Neural progenitor cell (in vitro differentiated cells): ENCODE measurements around the gene IGFBP1. TPM values are rescaled to one million over a fixed set of nuclear protein-coding genes. Genes with fewer than 3 reads are reported as not detected.

Source experiments
- DNase-seq: peaks from one replicate; pipeline ENCODE4 v3.0.0-alpha.2; 2016; ENCODE audit warnings: low spot score
- H2AFZ ChIP-seq: fragments of 200-600 bp; sonication (generic); replicated peaks from 2 replicates; pipeline ENCODE4 v1.6.1; 2016; ENCODE audit warnings: antibody characterized with exemption
- H3F3A ChIP-seq: fragments of 200-600 bp; sonication (generic); 2 replicates; pipeline ENCODE4 v1.6.1; 2016; ENCODE audit warnings: antibody characterized with exemption, low read depth
- H3K27ac ChIP-seq: fragments of 200-600 bp; sonication (generic); 2 replicates; pipeline ENCODE4 v1.5.1; 2016; ENCODE audit warnings: mild to moderate bottlenecking
- H3K27me3 ChIP-seq: fragments of 200-600 bp; sonication (generic); 2 replicates; pipeline ENCODE4 v1.6.1; 2016; ENCODE audit warnings: mild to moderate bottlenecking, moderate library complexity
- H3K36me3 ChIP-seq: fragments of 200-600 bp; sonication (generic); 2 replicates; pipeline ENCODE4 v1.5.1; 2016
- H3K4me1 ChIP-seq: fragments of 200-600 bp; sonication (generic); 2 replicates; pipeline ENCODE4 v1.6.1; 2016; ENCODE audit warnings: mixed run types
- H3K4me2 ChIP-seq: fragments of 200-600 bp; sonication (generic); 2 replicates; pipeline ENCODE4 v1.6.1; 2016
- H3K4me3 ChIP-seq: fragments of 200-600 bp; sonication (generic); 2 replicates; pipeline ENCODE4 v1.5.1; 2016
- H3K79me2 ChIP-seq: fragments of 200-600 bp; sonication (generic); 2 replicates; pipeline ENCODE4 v1.6.1; 2016; ENCODE audit warnings: low read depth
- H3K9ac ChIP-seq: fragments of 200-600 bp; sonication (generic); 2 replicates; pipeline ENCODE4 v1.6.1; 2016
- H3K9me3 ChIP-seq: fragments of 200-600 bp; sonication (generic); 2 replicates; pipeline ENCODE4 v1.5.1; 2016; ENCODE audit warnings: low read depth
- H4K20me1 ChIP-seq: fragments of 200-600 bp; sonication (generic); 2 replicates; pipeline ENCODE4 v1.6.1; 2016; ENCODE audit warnings: low read depth
- H3K27ac Mint-ChIP-seq: 3 replicates; pipeline ENCODE4 v1.8.0; 2021; ENCODE audit warnings: mixed read lengths
- H3K27me3 Mint-ChIP-seq: 2 replicates; pipeline ENCODE4 v1.8.0; 2022; ENCODE audit warnings: low read depth, mild to moderate bottlenecking, inconsistent platforms, moderate library complexity, mixed read lengths; ENCODE audit not compliant: insufficient read depth
- H3K36me3 Mint-ChIP-seq: 3 replicates; pipeline ENCODE4 v1.8.0; 2021; ENCODE audit warnings: mixed read lengths
- H3K4me1 Mint-ChIP-seq: 3 replicates; pipeline ENCODE4 v1.8.0; 2021; ENCODE audit warnings: mixed read lengths
- H3K4me3 Mint-ChIP-seq: 3 replicates; pipeline ENCODE4 v1.8.0; 2021; ENCODE audit warnings: mild to moderate bottlenecking, moderate library complexity, mixed read lengths
- H3K9me3 Mint-ChIP-seq: 3 replicates; pipeline ENCODE4 v1.8.0; 2020; ENCODE audit warnings: mixed read lengths
- EZH2 ChIP-seq: fragments of 200-600 bp; sonication (generic); IDR thresholded peaks from 2 replicates; pipeline ENCODE4 v1.6.1; 2017; ENCODE audit warnings: antibody characterized with exemption, mild to moderate bottlenecking, moderate library complexity
- EZH2phosphoT487 ChIP-seq: fragments of 200-600 bp; sonication (generic); IDR thresholded peaks from 2 replicates; pipeline ENCODE4 v1.6.1; 2017; ENCODE audit warnings: antibody characterized with exemption
- total RNA-seq: library from RNA; depleted of rRNA; stranded (reverse); fragments of >200 nt; gene quantifications from 2 replicates; pipeline ENCODE4 v1.2.3, GENCODE V29; 2015; ENCODE audit warnings: low replicate concordance
- TF ChIP-seq, protein P1 (sequence below): fragments of 200-600 bp; sonication (generic); IDR thresholded peaks from 2 replicates; pipeline ENCODE4 v1.5.1; 2017; ENCODE audit warnings: antibody characterized with exemption, mild to moderate bottlenecking

IGFBP1 gene
- total RNA-seq, 1 donor from 2014 or later, result 0.69 TPM

DNA sequence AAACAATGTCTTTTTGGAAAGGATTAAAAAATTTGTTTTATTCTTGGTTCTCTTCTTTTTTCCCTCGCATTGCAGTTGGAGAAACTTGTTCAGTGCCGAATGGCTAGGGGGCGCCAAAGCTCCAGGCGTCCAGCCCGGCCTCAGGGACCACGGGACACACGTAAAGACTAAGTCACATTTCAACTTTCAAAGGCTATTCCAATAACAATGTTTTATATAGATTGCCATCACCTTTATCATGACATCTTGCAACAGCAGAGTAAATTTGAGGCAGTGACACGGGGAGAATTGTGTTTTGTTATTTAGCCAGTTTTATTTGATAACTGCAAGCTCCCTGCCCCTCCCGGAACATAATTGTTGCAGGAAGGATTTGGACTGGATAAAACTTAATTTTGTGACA lies 35.0 kb downstream of the IGFBP1 start:
- Histone ChIP-seq H3K79me2 (no peaks in the 10 kb centered on the region), H2AFZ (no peak overlapping the region), H3F3A (peaks cover 17% of the 10 kb centered on the region), H3K27ac (no peak overlapping the region), H3K9ac (no peak overlapping the region), H3K36me3 (no peaks in the 10 kb centered on the region), H3K4me3 (peak overlapping the region; percentile 61), H3K9me3 (no peaks in the 10 kb centered on the region), H3K4me2 (peak overlapping the region; percentile 78), H3K27me3 (peaks cover 49% of the 10 kb centered on the region), H4K20me1 (peaks cover 19% of the 10 kb centered on the region), H3K4me1 (peaks cover 20% of the 10 kb centered on the region)
- Mint-ChIP-seq H3K27me3 (peaks cover 43% of the 10 kb centered on the region), H3K27ac (no peak overlapping the region), H3K36me3 (no peaks in the 10 kb centered on the region), H3K4me3 (peak overlapping the region; percentile 85), H3K9me3 (peaks cover 2% of the 10 kb centered on the region), H3K4me1 (peaks cover 24% of the 10 kb centered on the region)
- DNase-seq, result peak; percentile 87
- TF ChIP-seq EZH2 (no peak), EZH2phosphoT487 (no peak)
- TF ChIP-seq, protein P1, sequence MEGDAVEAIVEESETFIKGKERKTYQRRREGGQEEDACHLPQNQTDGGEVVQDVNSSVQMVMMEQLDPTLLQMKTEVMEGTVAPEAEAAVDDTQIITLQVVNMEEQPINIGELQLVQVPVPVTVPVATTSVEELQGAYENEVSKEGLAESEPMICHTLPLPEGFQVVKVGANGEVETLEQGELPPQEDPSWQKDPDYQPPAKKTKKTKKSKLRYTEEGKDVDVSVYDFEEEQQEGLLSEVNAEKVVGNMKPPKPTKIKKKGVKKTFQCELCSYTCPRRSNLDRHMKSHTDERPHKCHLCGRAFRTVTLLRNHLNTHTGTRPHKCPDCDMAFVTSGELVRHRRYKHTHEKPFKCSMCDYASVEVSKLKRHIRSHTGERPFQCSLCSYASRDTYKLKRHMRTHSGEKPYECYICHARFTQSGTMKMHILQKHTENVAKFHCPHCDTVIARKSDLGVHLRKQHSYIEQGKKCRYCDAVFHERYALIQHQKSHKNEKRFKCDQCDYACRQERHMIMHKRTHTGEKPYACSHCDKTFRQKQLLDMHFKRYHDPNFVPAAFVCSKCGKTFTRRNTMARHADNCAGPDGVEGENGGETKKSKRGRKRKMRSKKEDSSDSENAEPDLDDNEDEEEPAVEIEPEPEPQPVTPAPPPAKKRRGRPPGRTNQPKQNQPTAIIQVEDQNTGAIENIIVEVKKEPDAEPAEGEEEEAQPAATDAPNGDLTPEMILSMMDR, result peak; percentile 98

DNA sequence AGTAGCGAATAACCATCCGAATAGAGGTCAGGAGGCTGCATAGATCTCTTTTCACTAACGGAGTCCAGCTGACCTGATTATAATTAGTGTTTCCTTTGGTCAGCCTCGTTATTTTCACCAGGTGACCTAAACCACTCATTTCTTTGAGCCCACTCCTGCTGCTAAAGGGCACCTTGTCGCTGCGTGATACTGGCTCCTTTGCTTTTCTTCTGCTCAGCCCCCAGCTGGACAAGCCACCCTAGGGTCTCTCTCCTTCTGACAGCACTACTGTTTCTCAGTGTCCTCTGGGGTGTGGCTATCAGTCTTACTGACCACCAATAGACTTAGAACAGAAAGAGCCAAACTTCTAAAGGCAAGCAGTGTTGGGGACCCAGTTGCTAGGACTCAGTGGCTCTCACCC lies 35.5 kb downstream of the IGFBP1 start:
- Mint-ChIP-seq H3K4me1 (peaks cover 24% of the 10 kb centered on the region), H3K27me3 (peaks cover 38% of the 10 kb centered on the region), H3K36me3 (no peaks in the 10 kb centered on the region), H3K4me3 (no peak overlapping the region), H3K27ac (no peak overlapping the region), H3K9me3 (peaks cover 6% of the 10 kb centered on the region)
- Histone ChIP-seq H3K4me2 (peak overlapping the region; percentile 60), H3K4me3 (peak overlapping the region; percentile 13), H3K4me1 (peaks cover 20% of the 10 kb centered on the region), H4K20me1 (peaks cover 16% of the 10 kb centered on the region), H3K36me3 (no peaks in the 10 kb centered on the region), H3K79me2 (no peaks in the 10 kb centered on the region), H3K9me3 (no peaks in the 10 kb centered on the region), H3K9ac (no peak overlapping the region), H3F3A (peaks cover 17% of the 10 kb centered on the region), H2AFZ (no peak overlapping the region), H3K27ac (no peak overlapping the region), H3K27me3 (peaks cover 43% of the 10 kb centered on the region)
- DNase-seq, result peak; percentile 22
- TF ChIP-seq, protein P1, result no peak
- TF ChIP-seq EZH2phosphoT487 (no peak), EZH2 (no peak)

DNA sequence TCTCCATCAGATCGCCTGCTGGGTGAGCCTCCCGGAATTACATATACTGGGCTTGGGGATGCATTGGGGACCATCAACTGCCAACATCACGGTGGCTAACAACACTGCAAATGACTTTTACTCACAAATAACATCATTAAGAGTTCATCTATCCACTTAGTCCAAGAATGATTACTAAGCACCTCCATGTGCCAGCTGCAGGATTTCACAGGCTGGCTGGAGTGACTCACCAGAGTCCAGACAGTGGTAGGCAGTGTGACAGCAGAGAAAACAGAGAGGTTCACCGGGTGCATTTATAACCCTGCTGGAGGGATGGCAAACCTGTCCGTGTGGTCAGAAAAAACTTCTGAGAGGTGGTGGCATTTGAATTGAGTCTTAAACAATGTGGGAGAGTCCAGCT lies 36.0 kb downstream of the IGFBP1 start:
- Mint-ChIP-seq H3K4me1 (peaks cover 24% of the 10 kb centered on the region), H3K4me3 (no peak overlapping the region), H3K27me3 (peaks cover 33% of the 10 kb centered on the region), H3K27ac (no peak overlapping the region), H3K36me3 (no peaks in the 10 kb centered on the region), H3K9me3 (peaks cover 6% of the 10 kb centered on the region)
- H3K9me3 ChIP-seq, result no peaks in the 10 kb centered on the region
- no peak for DNase-seq
- H4K20me1 ChIP-seq, result peaks cover 11% of the 10 kb centered on the region
- no peaks in the 10 kb centered on the region for H3K36me3 ChIP-seq
- peaks cover 17% of the 10 kb centered on the region for H3F3A ChIP-seq
- no peak overlapping the region for H3K4me2 ChIP-seq
- peaks cover 39% of the 10 kb centered on the region for H3K27me3 ChIP-seq
- peaks cover 20% of the 10 kb centered on the region for H3K4me1 ChIP-seq
- no peak overlapping the region for H2AFZ ChIP-seq
- H3K4me3 ChIP-seq, result no peak overlapping the region
- TF ChIP-seq, protein P1, result no peak
- TF ChIP-seq EZH2 (no peak), EZH2phosphoT487 (no peak)
- H3K9ac ChIP-seq, result no peak overlapping the region
- no peak overlapping the region for H3K27ac ChIP-seq
- H3K79me2 ChIP-seq, result no peaks in the 10 kb centered on the region
